ENCODE measurements around the gene OPCML.

OPCML gene

DNA sequence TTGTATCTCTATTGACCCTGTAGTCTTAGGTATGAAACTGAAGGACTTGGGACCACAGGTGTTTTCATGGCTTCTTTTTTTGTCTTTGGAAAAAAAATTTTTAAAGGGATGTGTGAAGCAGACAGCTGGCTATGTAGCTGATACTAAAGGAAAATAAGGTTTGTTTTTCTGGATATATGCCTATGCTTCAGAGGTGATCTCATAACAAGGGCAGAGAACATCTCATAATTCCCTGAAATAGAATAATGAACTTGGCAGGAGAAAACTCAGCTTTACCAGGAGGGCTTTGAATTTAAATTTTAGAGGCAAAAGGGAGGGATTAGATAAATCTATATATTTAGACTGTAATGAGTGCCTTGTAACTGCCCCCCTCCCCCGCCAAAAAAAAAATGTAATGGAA lies 714.9 kb downstream of the OPCML start:
- no peak for TF ChIP-seq CTCF (IDR thresholded peaks at IDR 0.05)

GRCh38 chr11:132814410-132814809 lies 717.9 kb downstream of the OPCML start:
- no peak for TF ChIP-seq CTCF (IDR thresholded peaks at IDR 0.05)

DNA sequence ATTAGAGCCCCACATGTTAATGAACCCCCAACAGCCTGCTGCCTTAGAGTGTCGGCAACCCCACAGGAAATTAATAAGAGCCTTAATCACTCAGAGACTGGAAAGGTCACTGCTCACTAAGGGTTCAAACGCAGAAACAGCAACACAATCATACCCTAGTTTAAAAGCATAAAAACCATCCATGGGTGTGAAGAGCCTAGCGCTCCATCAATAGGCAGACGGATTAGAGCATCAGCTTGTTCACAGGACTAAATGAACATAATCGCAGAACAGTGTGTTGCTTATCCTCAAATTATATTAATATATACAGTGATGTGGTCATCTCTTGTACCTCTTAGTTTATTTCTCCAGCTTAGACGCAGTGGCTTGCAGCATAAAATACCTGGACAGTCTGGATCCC lies 720.7 kb downstream of the OPCML start:
- TF ChIP-seq CTCF (IDR thresholded peaks at IDR 0.05) = no peak

DNA sequence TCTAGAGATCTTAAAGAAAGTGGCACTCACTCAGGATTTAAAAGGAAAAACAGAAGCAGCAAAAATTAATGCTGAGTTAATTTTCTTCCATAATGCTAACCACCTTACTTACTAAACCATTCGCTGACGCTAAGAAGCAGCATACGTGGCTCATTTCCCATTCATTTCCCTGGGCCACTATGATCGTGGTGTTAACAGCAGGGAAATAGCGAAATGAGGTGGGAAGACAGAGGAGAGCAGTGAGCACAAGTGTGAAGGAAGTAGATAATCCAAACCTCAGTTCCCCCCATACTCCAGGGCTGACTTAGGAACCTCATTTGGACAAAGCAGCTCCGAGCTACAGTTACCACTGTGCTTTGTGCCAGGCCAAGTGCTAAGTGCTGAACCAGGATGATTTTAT lies 723.2 kb downstream of the OPCML start:
- no peak for TF ChIP-seq CTCF (IDR thresholded peaks at IDR 0.05)

GRCh38 chr11:132804258-132804657 lies 728.0 kb downstream of the OPCML start:
- TF ChIP-seq CTCF (IDR thresholded peaks at IDR 0.05) = no peak

GRCh38 chr11:132803436-132803835 lies 728.9 kb downstream of the OPCML start:
- TF ChIP-seq CTCF (IDR thresholded peaks at IDR 0.05) = no peak

DNA sequence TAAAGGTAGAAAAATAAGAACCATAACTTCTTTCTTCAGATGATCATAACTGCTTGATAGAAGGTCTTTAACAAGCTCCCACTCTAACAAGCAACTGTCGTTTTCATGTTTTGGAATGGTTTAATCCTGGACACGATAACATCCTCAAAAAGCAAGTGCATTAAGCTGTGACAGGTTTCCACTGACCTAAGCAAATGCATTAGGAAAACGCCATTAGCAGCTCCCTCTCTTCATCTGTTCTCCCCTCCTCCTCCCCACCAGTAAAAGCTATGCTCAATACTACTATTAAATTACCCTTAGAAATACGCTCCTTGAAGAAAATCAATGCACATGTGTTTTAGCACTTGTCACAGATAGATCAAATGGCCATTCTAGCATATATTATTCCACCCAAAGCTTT lies 729.4 kb downstream of the OPCML start:
- no peak for TF ChIP-seq CTCF (IDR thresholded peaks at IDR 0.05)

- no peak for TF ChIP-seq CTCF (IDR thresholded peaks at IDR 0.05)
These were observed 738.5 kb downstream of the OPCML start for GRCh38 chr11:132793831-132794230.
